Measurements from ENCODE around the gene BPIFB2. TPM values are rescaled to one million over a fixed set of nuclear protein-coding genes. Genes with fewer than 3 reads are reported as not detected.

Gene BPIFB2
- total and polyA plus RNA-seq, 2 donors (not counting 3 experiments of a cell fraction or from before 2014, with no cell fraction given): not detected

DNA sequence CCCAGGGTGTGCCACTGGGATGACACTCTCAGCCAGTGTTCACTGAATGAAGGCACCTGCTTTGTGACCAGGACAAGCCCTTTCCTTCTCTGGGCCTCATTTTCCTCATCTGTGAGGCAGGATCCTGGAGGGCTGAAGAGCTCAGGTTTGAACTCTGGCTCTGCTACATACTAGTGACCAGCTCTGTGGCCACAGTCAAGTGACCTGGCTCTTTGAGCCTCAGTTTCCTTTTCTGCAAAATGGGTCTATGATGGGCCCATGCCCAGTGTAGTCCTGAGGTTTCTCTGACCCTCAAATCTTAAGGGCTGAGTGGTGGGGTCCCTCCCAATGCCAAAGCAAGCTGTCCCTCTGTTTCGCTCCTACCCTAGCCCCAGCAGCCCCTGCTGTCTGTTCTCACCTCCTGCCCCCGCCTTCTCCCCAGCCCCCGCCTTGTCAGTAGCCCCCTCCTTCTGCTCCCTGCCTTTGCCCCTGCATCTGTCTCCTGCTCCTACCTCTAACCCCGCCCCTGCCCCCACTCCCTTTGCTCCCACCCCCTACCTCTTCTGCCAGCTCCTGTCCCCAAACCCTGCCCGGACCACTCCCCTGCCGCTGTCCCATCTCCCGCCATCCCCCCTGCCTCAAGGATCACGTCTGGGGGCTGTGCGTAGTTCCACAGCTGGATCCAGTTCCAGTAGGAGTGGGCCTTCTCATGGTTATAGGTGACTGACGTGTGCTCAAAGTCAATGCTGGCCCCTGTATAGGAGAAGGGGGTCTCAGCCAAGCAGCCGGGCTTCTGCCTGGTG is 20.3 kb upstream of the BPIFB2 start:
- Histone ChIP-seq H2AFZ (ENCODE audit: low read depth, low read length) (no peak overlapping the region), H4K20me1 (replicated peaks; ENCODE audit: control insufficient read depth, extremely low read depth, insufficient read depth, low read length) (no peaks in the 10 kb centered on the region), H3K27ac (ENCODE audit: insufficient read depth, low read depth, low read length) (no peak overlapping the region), H3K27me3 (ENCODE audit: control insufficient read depth in 2 of 2, insufficient read depth in 2 of 2, low read length in 2 of 2) (peaks cover 2 to 4% of the 10 kb centered on the region in 2 experiments), H3K4me2 (ENCODE audit: insufficient read depth, low read length) (no peak overlapping the region), H3K4me3 (replicated peaks in 1 of 3; ENCODE audit: insufficient read depth in 1 of 3, low read depth in 1 of 3, low read length in 3 of 3) (no peak overlapping the region), H3K9me3 (replicated peaks; ENCODE audit: control insufficient read depth, insufficient read depth, low read length) (no peaks in the 10 kb centered on the region), H3K4me1 (ENCODE audit: control insufficient read depth, extremely low read depth, insufficient read depth, low read length) (no peaks in the 10 kb centered on the region), H3K79me2 (ENCODE audit: control insufficient read depth, insufficient read depth, low read length) (no peaks in the 10 kb centered on the region), H3K9me1 (replicated peaks; ENCODE audit: control insufficient read depth, extremely low read depth, insufficient read depth, low read length) (no peaks in the 10 kb centered on the region), H3K36me3 (ENCODE audit: control insufficient read depth in 2 of 2, extremely low read depth in 1 of 2, insufficient read depth in 2 of 2, low read length in 2 of 2) (no peaks in the 10 kb centered on the region), H3K9ac (replicated peaks; ENCODE audit: extremely low read depth, insufficient read depth, low read length) (no peak overlapping the region)
- FAIRE-seq (no peak), DNase-seq (ENCODE audit: low read depth, low spot score) (no peak)
- no peak for TF ChIP-seq FOS (IDR thresholded peaks at IDR 0.05; ENCODE audit: borderline replicate concordance, insufficient read depth, low read length)
- no peak for TF ChIP-seq POLR2AphosphoS5 (IDR thresholded peaks at IDR 0.05; ENCODE audit: insufficient read depth, low read depth, low read length)
- no peak for TF ChIP-seq MAX (IDR thresholded peaks at IDR 0.05; ENCODE audit: insufficient read depth, insufficient read length)
- TF ChIP-seq, protein P1, sequence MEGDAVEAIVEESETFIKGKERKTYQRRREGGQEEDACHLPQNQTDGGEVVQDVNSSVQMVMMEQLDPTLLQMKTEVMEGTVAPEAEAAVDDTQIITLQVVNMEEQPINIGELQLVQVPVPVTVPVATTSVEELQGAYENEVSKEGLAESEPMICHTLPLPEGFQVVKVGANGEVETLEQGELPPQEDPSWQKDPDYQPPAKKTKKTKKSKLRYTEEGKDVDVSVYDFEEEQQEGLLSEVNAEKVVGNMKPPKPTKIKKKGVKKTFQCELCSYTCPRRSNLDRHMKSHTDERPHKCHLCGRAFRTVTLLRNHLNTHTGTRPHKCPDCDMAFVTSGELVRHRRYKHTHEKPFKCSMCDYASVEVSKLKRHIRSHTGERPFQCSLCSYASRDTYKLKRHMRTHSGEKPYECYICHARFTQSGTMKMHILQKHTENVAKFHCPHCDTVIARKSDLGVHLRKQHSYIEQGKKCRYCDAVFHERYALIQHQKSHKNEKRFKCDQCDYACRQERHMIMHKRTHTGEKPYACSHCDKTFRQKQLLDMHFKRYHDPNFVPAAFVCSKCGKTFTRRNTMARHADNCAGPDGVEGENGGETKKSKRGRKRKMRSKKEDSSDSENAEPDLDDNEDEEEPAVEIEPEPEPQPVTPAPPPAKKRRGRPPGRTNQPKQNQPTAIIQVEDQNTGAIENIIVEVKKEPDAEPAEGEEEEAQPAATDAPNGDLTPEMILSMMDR (IDR thresholded peaks at IDR 0.05; ENCODE audit: extremely low read depth in 1 of 2, insufficient read depth in 1 of 2, low read depth in 1 of 2, low read length in 2 of 2): no peak
- TF ChIP-seq MYC (IDR thresholded peaks at IDR 0.05; ENCODE audit: low read depth, low read length): no peak
- no peak for TF ChIP-seq POLR2A (IDR thresholded peaks at IDR 0.05; ENCODE audit: low read depth, low read length)
- no peak for TF ChIP-seq GATA2 (IDR thresholded peaks at IDR 0.05; ENCODE audit: insufficient read depth, insufficient read length, low read depth, low read length)
- no TSS peak for BruUV-seq (replicated peaks)
- intact Hi-C loops (cut with micrococcal nuclease): no loop called here
- ChIA-PET CTCF (interaction anchor here (0.9 to 1.6 kb wide), 3 partner anchors 8 to 26 kb away, joined by 3 to 4 read pairs (median 3); partner anchors contain the start of gene SUN5), POLR2A (no interaction called here)
- dilution Hi-C loops (cut with MboI; ENCODE audit: extremely low pct_ligation_motif_present, low sequenced_read_pairs): no loop called here

Data from endothelial cell of umbilical vein (primary cell).